ENCODE measurements around the gene NCKAP5.

DNA sequence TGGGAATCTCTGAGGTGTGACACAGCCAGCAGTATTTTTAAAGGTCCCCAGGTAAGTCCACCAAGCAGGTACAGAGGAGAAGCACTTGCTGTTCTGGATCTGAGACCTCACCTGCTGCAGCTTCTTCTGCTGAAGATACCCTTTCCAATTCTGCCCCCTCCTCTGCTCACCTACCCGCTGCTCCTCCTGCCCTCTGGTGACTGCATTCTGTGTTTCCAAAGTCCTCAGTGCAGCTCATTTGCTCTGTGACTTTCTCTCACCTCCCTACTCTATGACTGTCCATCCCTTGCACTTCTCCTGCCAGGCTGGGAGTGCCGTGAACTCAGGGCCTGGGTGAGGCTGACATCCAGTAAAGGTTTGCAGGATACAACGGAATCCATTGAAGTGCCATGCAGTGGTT, 693.1 kb downstream of the NCKAP5 start:
- TF ChIP-seq, protein P1, sequence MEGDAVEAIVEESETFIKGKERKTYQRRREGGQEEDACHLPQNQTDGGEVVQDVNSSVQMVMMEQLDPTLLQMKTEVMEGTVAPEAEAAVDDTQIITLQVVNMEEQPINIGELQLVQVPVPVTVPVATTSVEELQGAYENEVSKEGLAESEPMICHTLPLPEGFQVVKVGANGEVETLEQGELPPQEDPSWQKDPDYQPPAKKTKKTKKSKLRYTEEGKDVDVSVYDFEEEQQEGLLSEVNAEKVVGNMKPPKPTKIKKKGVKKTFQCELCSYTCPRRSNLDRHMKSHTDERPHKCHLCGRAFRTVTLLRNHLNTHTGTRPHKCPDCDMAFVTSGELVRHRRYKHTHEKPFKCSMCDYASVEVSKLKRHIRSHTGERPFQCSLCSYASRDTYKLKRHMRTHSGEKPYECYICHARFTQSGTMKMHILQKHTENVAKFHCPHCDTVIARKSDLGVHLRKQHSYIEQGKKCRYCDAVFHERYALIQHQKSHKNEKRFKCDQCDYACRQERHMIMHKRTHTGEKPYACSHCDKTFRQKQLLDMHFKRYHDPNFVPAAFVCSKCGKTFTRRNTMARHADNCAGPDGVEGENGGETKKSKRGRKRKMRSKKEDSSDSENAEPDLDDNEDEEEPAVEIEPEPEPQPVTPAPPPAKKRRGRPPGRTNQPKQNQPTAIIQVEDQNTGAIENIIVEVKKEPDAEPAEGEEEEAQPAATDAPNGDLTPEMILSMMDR (conservative IDR thresholded peaks at IDR 0.05): no peak
- no peak for TF ChIP-seq EZH2 (IDR thresholded peaks at IDR 0.05; ENCODE audit: low read depth)
